Endodermal cell (in vitro differentiated cells): Measurements from ENCODE around the gene SPATA20. TPM values are rescaled to one million over a fixed set of nuclear protein-coding genes. Genes with fewer than 3 reads are reported as not detected.

Source experiments
- DNase-seq: peaks from one replicate; pipeline ENCODE4 v3.0.0-alpha.2; 2017
- H3K27ac ChIP-seq: 2 replicates; pipeline ENCODE4 v1.5.1; 2013; ENCODE audit warnings: mild to moderate bottlenecking, low read depth, low read length, moderate library complexity
- H3K27me3 ChIP-seq: 2 replicates; pipeline ENCODE4 v1.6.1; 2013; ENCODE audit warnings: mild to moderate bottlenecking, low read length, moderate library complexity; ENCODE audit not compliant: insufficient read depth, control insufficient read depth, poor library complexity, severe bottlenecking
- H3K36me3 ChIP-seq: 2 replicates; pipeline ENCODE4 v1.7.0; 2013; ENCODE audit warnings: mild to moderate bottlenecking, low read length, moderate library complexity; ENCODE audit not compliant: control insufficient read depth, insufficient read depth
- H3K4me1 ChIP-seq: one replicate; pipeline ENCODE4 v1.7.0; 2013; ENCODE audit warnings: low read length; ENCODE audit not compliant: control insufficient read depth, insufficient read depth
- H3K4me3 ChIP-seq: 2 replicates; pipeline ENCODE4 v1.5.1; 2013; ENCODE audit warnings: mild to moderate bottlenecking, low read length, moderate library complexity
- H3K9ac ChIP-seq: 2 replicates; pipeline ENCODE4 v1.6.1; 2013; ENCODE audit warnings: mild to moderate bottlenecking, low read length, moderate library complexity; ENCODE audit not compliant: poor library complexity, severe bottlenecking; ENCODE audit errors: extremely low read depth
- H3K9me3 ChIP-seq: 2 replicates; pipeline ENCODE4 v1.6.1; 2013; ENCODE audit warnings: mild to moderate bottlenecking, low read length, moderate library complexity; ENCODE audit not compliant: control insufficient read depth
- H3K27ac Mint-ChIP-seq: 2 replicates; pipeline ENCODE4 v1.8.0; 2020; ENCODE audit warnings: mixed read lengths
- H3K27me3 Mint-ChIP-seq: 2 replicates; pipeline ENCODE4 v1.8.0; 2021; ENCODE audit warnings: mild to moderate bottlenecking, mixed read lengths; ENCODE audit not compliant: insufficient read depth
- H3K36me3 Mint-ChIP-seq: 2 replicates; pipeline ENCODE4 v1.8.0; 2020; ENCODE audit warnings: low read depth, mixed read lengths
- H3K4me1 Mint-ChIP-seq: 2 replicates; pipeline ENCODE4 v1.8.0; 2020; ENCODE audit warnings: mixed read lengths
- H3K4me3 Mint-ChIP-seq: 2 replicates; pipeline ENCODE4 v1.8.0; 2020; ENCODE audit warnings: mild to moderate bottlenecking, moderate library complexity, mixed read lengths
- H3K9me3 Mint-ChIP-seq: 2 replicates; pipeline ENCODE4 v1.8.0; 2020; ENCODE audit warnings: mild to moderate bottlenecking, mixed read lengths
- CTCF ChIP-seq: fragments of 200-600 bp; sonication (generic); conservative IDR thresholded peaks from 2 replicates; pipeline ENCODE4 v1.5.0; 2021; ENCODE audit warnings: antibody characterized with exemption, mild to moderate bottlenecking
- WGBS, 2 experiments: methylation state at CpG; one replicate each; pipeline versions ENCODE4 v1.1.5 to v1.1.7; 2013; ENCODE audit warnings: missing lambda C conversion rate in 2 of 2, mixed read lengths in 1 of 2; ENCODE audit not compliant: insufficient coverage in 1 of 2, insufficient read length in 1 of 2; 5-methylcytosine and 5-hydroxymethylcytosine counted together
- total RNA-seq, 2 donors: library from RNA; stranded (reverse); fragmentation: NEBNext Ultra II Directional in 1 of 2; extraction: Animal tissue kit (Norgen Biotek cat#: 25700) in 1 of 2; gene quantifications; 2 replicates in 1 of 2; 3 replicates in 1 of 2; pipeline ENCODE4 v1.2.1, GENCODE V29; 2021

SPATA20 gene
- total RNA-seq, 2 donors from 2014 or later, result 40.4 to 40.5 TPM

- Mint-ChIP-seq H3K27me3 (peaks cover 52% of the 10 kb centered on the region), H3K4me3 (no peak overlapping the region), H3K9me3 (no peaks in the 10 kb centered on the region), H3K27ac (no peak overlapping the region), H3K4me1 (peaks cover 16% of the 10 kb centered on the region), H3K36me3 (no peaks in the 10 kb centered on the region)
- no peaks in the 10 kb centered on the region for H3K4me1 ChIP-seq
- no peak overlapping the region for H3K4me3 ChIP-seq
- no peaks in the 10 kb centered on the region for H3K9me3 ChIP-seq
- no peaks in the 10 kb centered on the region for H3K36me3 ChIP-seq
- TF ChIP-seq CTCF, result no peak
- H3K27ac ChIP-seq, result no peak overlapping the region
- DNase-seq, result no peak
- no peak overlapping the region for H3K9ac ChIP-seq
- peaks cover 38% of the 10 kb centered on the region for H3K27me3 ChIP-seq
- WGBS, 2 experiments, result 93% methylated on average over 11 of the region's 12 CpGs; no CpG with 5 or more reads in 1 of the 2 experiments
Observed at GRCh38 chr17:50568659-50569058, 21.7 kb downstream of the SPATA20 start.

- H3K4me1 ChIP-seq, result no peaks in the 10 kb centered on the region
- Mint-ChIP-seq H3K4me3 (no peak overlapping the region), H3K9me3 (no peaks in the 10 kb centered on the region), H3K4me1 (peaks cover 17% of the 10 kb centered on the region), H3K27me3 (peaks cover 42% of the 10 kb centered on the region), H3K27ac (no peak overlapping the region), H3K36me3 (no peaks in the 10 kb centered on the region)
- H3K9ac ChIP-seq, result no peak overlapping the region
- WGBS, 2 experiments, result 83 to 89% methylated on average over 1 to 7 of the region's 7 CpGs
- no peaks in the 10 kb centered on the region for H3K36me3 ChIP-seq
- TF ChIP-seq CTCF, result no peak
- H3K27ac ChIP-seq, result no peak overlapping the region
- H3K4me3 ChIP-seq, result no peak overlapping the region
- H3K9me3 ChIP-seq, result no peaks in the 10 kb centered on the region
- H3K27me3 ChIP-seq, result peaks cover 28% of the 10 kb centered on the region
- DNase-seq, result no peak
Observed at GRCh38 chr17:50569592-50569991, 22.6 kb downstream of the SPATA20 start.

GRCh38 chr17:50570032-50570431, 23.1 kb downstream of the SPATA20 start:
- H3K36me3 Mint-ChIP-seq, result no peaks in the 10 kb centered on the region
- no peaks in the 10 kb centered on the region for H3K9me3 ChIP-seq
- no peaks in the 10 kb centered on the region for H3K36me3 ChIP-seq
- DNase-seq, result no peak
- H3K27ac ChIP-seq, result no peak overlapping the region
- no peak overlapping the region for H3K4me3 ChIP-seq
- peaks cover 24% of the 10 kb centered on the region for H3K27me3 ChIP-seq
- no peaks in the 10 kb centered on the region for H3K4me1 ChIP-seq
- no peak for TF ChIP-seq CTCF
- peaks cover 38% of the 10 kb centered on the region for H3K27me3 Mint-ChIP-seq
- 76 to 91% methylated on average over 5 to 8 of the region's 8 CpGs for WGBS, 2 experiments
- H3K4me1 Mint-ChIP-seq, result peaks cover 17% of the 10 kb centered on the region
- H3K27ac Mint-ChIP-seq, result no peak overlapping the region
- no peak overlapping the region for H3K4me3 Mint-ChIP-seq
- H3K9ac ChIP-seq, result no peak overlapping the region
- H3K9me3 Mint-ChIP-seq, result no peaks in the 10 kb centered on the region
